ENCODE results near the gene LONP2. TPM values are rescaled to one million over a fixed set of nuclear protein-coding genes. Genes with fewer than 3 reads are reported as not detected.

Gene LONP2
- total and polyA plus RNA-seq, 3 donors from 2014 or later = 36.4 to 51.7 (median 51.1) TPM

GRCh38 chr16:48340054-48340453 is 96.0 kb downstream of the LONP2 start:
- H3K36me3 ChIP-seq (ENCODE audit: low read depth, missing control alignments) = no peaks in the 10 kb centered on the region
- no peak for TF ChIP-seq POLR2A (IDR thresholded peaks at IDR 0.05)
- TF ChIP-seq CTCF (IDR thresholded peaks at IDR 0.05) = no peak
- intact Hi-C loops (cut with DNase I; ENCODE audit: low total_unique reads) = no loop called here

GRCh38 chr16:48342591-48342990 is 98.5 kb downstream of the LONP2 start:
- H3K4me1 ChIP-seq = no peaks in the 10 kb centered on the region
- H3K4me3 ChIP-seq = no peak overlapping the region
- no peak overlapping the region for H3K27ac ChIP-seq
- no peak for DNase-seq
- no peak for TF ChIP-seq POLR2A (IDR thresholded peaks at IDR 0.05)
- TF ChIP-seq CTCF (IDR thresholded peaks at IDR 0.05) = no peak
- H3K27me3 ChIP-seq = no peaks in the 10 kb centered on the region
- no peaks in the 10 kb centered on the region for H3K36me3 ChIP-seq (ENCODE audit: low read depth, missing control alignments)
- WGBS, 2 donors = 86 to 95% methylated on average over 2 of the region's 2 CpGs
- H3K9me3 ChIP-seq = no peaks in the 10 kb centered on the region
- intact Hi-C loops (cut with DNase I; ENCODE audit: low total_unique reads) = no loop called here

More at GRCh38 chr16:48340054-48340453, 96.0 kb downstream of the LONP2 start:
- no peaks in the 10 kb centered on the region for H3K9me3 ChIP-seq
- no peak overlapping the region for H3K4me3 ChIP-seq
- no peak overlapping the region for H3K27ac ChIP-seq
- H3K4me1 ChIP-seq = no peaks in the 10 kb centered on the region
- no peaks in the 10 kb centered on the region for H3K27me3 ChIP-seq
- DNase-seq = no peak
- 88 to 93% methylated on average over 1 of the region's 1 CpG for WGBS, 2 donors

GRCh38 chr16:48347191-48347865 is 103.2 kb downstream of the LONP2 start:
- H3K27me3 ChIP-seq = no peaks in the 10 kb centered on the region
- no peak overlapping the region for H3K4me3 ChIP-seq
- H3K4me1 ChIP-seq = no peaks in the 10 kb centered on the region
- H3K36me3 ChIP-seq (ENCODE audit: low read depth, missing control alignments) = no peaks in the 10 kb centered on the region
- H3K9me3 ChIP-seq = no peaks in the 10 kb centered on the region
- TF ChIP-seq CTCF (IDR thresholded peaks at IDR 0.05) (no peak), POLR2A (IDR thresholded peaks at IDR 0.05) (no peak)
- WGBS, 2 donors = 94 to 96% methylated on average over 19 to 20 of the region's 20 CpGs
- intact Hi-C loops (cut with DNase I; ENCODE audit: low total_unique reads) = no loop called here
- no peak for DNase-seq
- H3K27ac ChIP-seq = no peak overlapping the region

- no peaks in the 10 kb centered on the region for H3K9me3 ChIP-seq
- H3K36me3 ChIP-seq (ENCODE audit: low read depth, missing control alignments) = no peaks in the 10 kb centered on the region
- no peaks in the 10 kb centered on the region for H3K4me1 ChIP-seq
- H3K27me3 ChIP-seq = no peaks in the 10 kb centered on the region
- no peak for DNase-seq
- intact Hi-C loops (cut with DNase I; ENCODE audit: low total_unique reads) = no loop called here
- TF ChIP-seq CTCF (IDR thresholded peaks at IDR 0.05) = no peak
- TF ChIP-seq POLR2A (IDR thresholded peaks at IDR 0.05) = no peak
- no peak overlapping the region for H3K27ac ChIP-seq
- WGBS, 2 donors = 89 to 94% methylated on average over 4 of the region's 4 CpGs
- H3K4me3 ChIP-seq = no peak overlapping the region
Observed at GRCh38 chr16:48347980-48348379, 103.9 kb downstream of the LONP2 start.

GRCh38 chr16:48350736-48351135 is 106.6 kb downstream of the LONP2 start:
- H3K9me3 ChIP-seq = no peaks in the 10 kb centered on the region
- H3K27ac ChIP-seq = no peak overlapping the region
- intact Hi-C loops (cut with DNase I; ENCODE audit: low total_unique reads) = loop anchor here (10.0 kb wide), 1 partner anchor 274 kb away; no protein-coding TSS in a partner anchor
- no peaks in the 10 kb centered on the region for H3K27me3 ChIP-seq
- no peak overlapping the region for H3K4me3 ChIP-seq
- WGBS, 2 donors = 77 to 81% methylated on average over 3 of the region's 3 CpGs
- TF ChIP-seq CTCF (IDR thresholded peaks at IDR 0.05) = no peak
- no peak for TF ChIP-seq POLR2A (IDR thresholded peaks at IDR 0.05)
- no peaks in the 10 kb centered on the region for H3K4me1 ChIP-seq
- no peaks in the 10 kb centered on the region for H3K36me3 ChIP-seq (ENCODE audit: low read depth, missing control alignments)
- no peak for DNase-seq
